Caco-2 (cell line): ENCODE measurements around the gene SYT7. TPM values are rescaled to one million over a fixed set of nuclear protein-coding genes. Genes with fewer than 3 reads are reported as not detected.

Source experiments
- BruUV-seq: library from RNA; stranded (reverse); fragments of 400-500 nt; replicated peaks from 2 replicates; lab custom pipeline; 2021; lab: Mats Ljungman, UMichigan
- CTCF ChIA-PET: fragments of 300-600 bp; sonication (Branson Sonifier 250); formaldehyde crosslinking; loops from one replicate; lab custom pipeline; 2022; ENCODE audit warnings: antibody characterized with exemption; lab: Charles Lee
- POLR2A ChIA-PET: fragments of 300-600 bp; sonication (Branson Sonifier 250); formaldehyde crosslinking; loops from one replicate; lab custom pipeline; 2022; ENCODE audit warnings: antibody characterized with exemption; lab: Charles Lee
- DNase-seq, 2 experiments: peaks; one replicate each; pipeline versions ENCODE4 v3.0.0 to v3.0.0-alpha.2; 2020 to 2022
- H3K27me3 ChIP-seq: replicated peaks from 2 replicates; pipeline ENCODE4 v1.6.0; 2011; ENCODE audit warnings: low read length; ENCODE audit not compliant: control insufficient read depth, insufficient read depth
- H3K36me3 ChIP-seq: 2 replicates; pipeline ENCODE4 v1.5.1; 2011; ENCODE audit warnings: low read length; ENCODE audit not compliant: control insufficient read depth, insufficient read depth
- H3K4me1 ChIP-seq: fragments of 250-450 bp; sonication (Bioruptor Pico); 2 replicates; pipeline ENCODE4 v1.5.1; 2020; ENCODE audit warnings: mild to moderate bottlenecking
- H3K4me3 ChIP-seq: 2 replicates; pipeline ENCODE4 v1.5.1; 2011; ENCODE audit warnings: low read depth, mild to moderate bottlenecking, control low read depth, low read length
- H3K9me3 ChIP-seq: fragments of 250-450 bp; sonication (Bioruptor Pico); 2 replicates; pipeline ENCODE4 v1.5.1; 2020; ENCODE audit warnings: mild to moderate bottlenecking, moderate library complexity
- H3K27ac Mint-ChIP-seq: one replicate; pipeline ENCODE4 v1.8.0; 2022; ENCODE audit warnings: mixed read lengths; ENCODE audit not compliant: unreplicated experiment
- H3K27me3 Mint-ChIP-seq: one replicate; pipeline ENCODE4 v1.8.0; 2022; ENCODE audit warnings: mixed read lengths; ENCODE audit not compliant: insufficient read depth, unreplicated experiment
- H3K36me3 Mint-ChIP-seq: one replicate; pipeline ENCODE4 v1.8.0; 2022; ENCODE audit warnings: mild to moderate bottlenecking, mixed read lengths; ENCODE audit not compliant: insufficient read depth, unreplicated experiment
- H3K4me1 Mint-ChIP-seq: one replicate; pipeline ENCODE4 v1.8.0; 2022; ENCODE audit warnings: low read depth, mixed read lengths; ENCODE audit not compliant: unreplicated experiment
- H3K4me3 Mint-ChIP-seq: one replicate; pipeline ENCODE4 v1.8.0; 2022; ENCODE audit warnings: mild to moderate bottlenecking, moderate library complexity, mixed read lengths; ENCODE audit not compliant: unreplicated experiment
- H3K9me3 Mint-ChIP-seq: one replicate; pipeline ENCODE4 v1.8.0; 2022; ENCODE audit warnings: mixed read lengths; ENCODE audit not compliant: unreplicated experiment
- intact Hi-C: fragments of 100-400 bp; cut with micrococcal nuclease; formaldehyde crosslinking; loops from one replicate; pipeline ENCODE4 v1.10.0; 2022; ENCODE audit not compliant: unreplicated experiment
- total RNA-seq: library from RNA; stranded (reverse); gene quantifications from 2 replicates; pipeline ENCODE4 v1.2.3, GENCODE V29; 2022
- TF ChIP-seq, protein P1 (sequence below), 2 experiments: fragments of 200-600 bp in 1 of 2; IDR thresholded peaks; 1 replicate in 1 of 2; 2 replicates in 1 of 2; pipeline versions ENCODE4 v1.5.1 to v1.8.0; 2011 to 2022; ENCODE audit warnings: antibody characterized with exemption in 1 of 2, control low read depth in 1 of 2, inconsistent platforms in 1 of 2, low read depth in 1 of 2, low read length in 1 of 2, mild to moderate bottlenecking in 1 of 2, moderate library complexity in 1 of 2; ENCODE audit not compliant: insufficient read depth in 1 of 2, severe bottlenecking in 1 of 2, unreplicated experiment in 1 of 2

The SYT7 gene
- total RNA-seq, 1 experiment from 2014 or later: 33.5 TPM

DNA sequence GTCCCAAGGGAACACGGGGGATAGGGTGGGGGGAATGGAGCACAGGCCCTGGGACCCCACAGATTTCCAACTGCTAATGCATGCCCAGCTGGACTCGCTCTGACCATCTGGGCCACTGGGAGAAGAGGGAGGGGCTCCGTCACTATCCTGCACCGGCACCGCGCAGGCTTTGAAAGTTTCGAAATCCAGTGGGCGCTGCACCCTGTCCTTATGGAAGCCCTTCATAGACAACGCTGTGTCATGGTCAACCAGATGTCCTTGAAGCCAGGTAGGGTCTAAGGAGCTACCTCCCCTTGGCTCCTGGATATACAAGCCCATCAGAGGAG, 42.3 kb downstream of the SYT7 start:
- intact Hi-C loops: no loop called here
- POLR2A ChIA-PET: no interaction called here
- CTCF ChIA-PET: interaction anchor here (0.6 kb wide), 1 partner anchor 39 kb away, joined by 3 read pairs; no protein-coding TSS in a partner anchor

DNA sequence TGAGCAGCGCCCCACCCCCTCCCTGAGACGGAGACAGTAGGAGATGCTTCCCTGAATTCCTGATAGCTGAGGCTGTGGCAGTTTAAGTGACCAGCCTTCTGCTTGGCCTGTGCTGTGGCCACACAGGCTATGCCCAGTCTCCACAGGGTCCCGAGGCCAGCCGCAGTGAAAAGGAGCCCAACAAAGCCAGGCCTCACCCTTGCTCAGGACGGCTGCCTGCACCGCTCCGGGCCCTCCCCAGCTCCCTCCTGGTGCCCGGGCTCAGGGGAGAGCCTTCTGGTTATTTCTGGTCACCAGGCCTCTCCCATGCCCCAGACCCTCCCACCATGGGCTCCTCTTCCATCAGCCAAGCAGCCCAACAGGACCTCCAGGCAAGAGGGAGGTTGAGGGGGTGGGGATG, 43.5 kb downstream of the SYT7 start:
- POLR2A ChIA-PET: no interaction called here
- Mint-ChIP-seq H3K27me3 (no peaks in the 10 kb centered on the region), H3K27ac (no peak overlapping the region)

More for the DNA sequence above, 42.3 kb downstream of the SYT7 start:
- TF ChIP-seq, protein P1, sequence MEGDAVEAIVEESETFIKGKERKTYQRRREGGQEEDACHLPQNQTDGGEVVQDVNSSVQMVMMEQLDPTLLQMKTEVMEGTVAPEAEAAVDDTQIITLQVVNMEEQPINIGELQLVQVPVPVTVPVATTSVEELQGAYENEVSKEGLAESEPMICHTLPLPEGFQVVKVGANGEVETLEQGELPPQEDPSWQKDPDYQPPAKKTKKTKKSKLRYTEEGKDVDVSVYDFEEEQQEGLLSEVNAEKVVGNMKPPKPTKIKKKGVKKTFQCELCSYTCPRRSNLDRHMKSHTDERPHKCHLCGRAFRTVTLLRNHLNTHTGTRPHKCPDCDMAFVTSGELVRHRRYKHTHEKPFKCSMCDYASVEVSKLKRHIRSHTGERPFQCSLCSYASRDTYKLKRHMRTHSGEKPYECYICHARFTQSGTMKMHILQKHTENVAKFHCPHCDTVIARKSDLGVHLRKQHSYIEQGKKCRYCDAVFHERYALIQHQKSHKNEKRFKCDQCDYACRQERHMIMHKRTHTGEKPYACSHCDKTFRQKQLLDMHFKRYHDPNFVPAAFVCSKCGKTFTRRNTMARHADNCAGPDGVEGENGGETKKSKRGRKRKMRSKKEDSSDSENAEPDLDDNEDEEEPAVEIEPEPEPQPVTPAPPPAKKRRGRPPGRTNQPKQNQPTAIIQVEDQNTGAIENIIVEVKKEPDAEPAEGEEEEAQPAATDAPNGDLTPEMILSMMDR (IDR thresholded peaks at IDR 0.05; ENCODE audit: insufficient read depth in 1 of 2, low read depth in 1 of 2, low read length in 1 of 2, severe bottlenecking in 1 of 2, unreplicated experiment in 1 of 2): no peak
- Mint-ChIP-seq H3K27ac (no peak overlapping the region), H3K4me1 (peaks cover 23% of the 10 kb centered on the region), H3K9me3 (no peaks in the 10 kb centered on the region), H3K27me3 (no peaks in the 10 kb centered on the region), H3K36me3 (peaks cover 4% of the 10 kb centered on the region), H3K4me3 (no peak overlapping the region)
- BruUV-seq: no TSS peak
- H3K4me1 ChIP-seq: peaks cover 22% of the 10 kb centered on the region
- no peak for DNase-seq
- H3K27me3 ChIP-seq: no peaks in the 10 kb centered on the region
- H3K4me3 ChIP-seq: no peak overlapping the region
- H3K9me3 ChIP-seq: no peaks in the 10 kb centered on the region
- H3K36me3 ChIP-seq: no peaks in the 10 kb centered on the region; the same call in 1 of the 2 replicates

DNA sequence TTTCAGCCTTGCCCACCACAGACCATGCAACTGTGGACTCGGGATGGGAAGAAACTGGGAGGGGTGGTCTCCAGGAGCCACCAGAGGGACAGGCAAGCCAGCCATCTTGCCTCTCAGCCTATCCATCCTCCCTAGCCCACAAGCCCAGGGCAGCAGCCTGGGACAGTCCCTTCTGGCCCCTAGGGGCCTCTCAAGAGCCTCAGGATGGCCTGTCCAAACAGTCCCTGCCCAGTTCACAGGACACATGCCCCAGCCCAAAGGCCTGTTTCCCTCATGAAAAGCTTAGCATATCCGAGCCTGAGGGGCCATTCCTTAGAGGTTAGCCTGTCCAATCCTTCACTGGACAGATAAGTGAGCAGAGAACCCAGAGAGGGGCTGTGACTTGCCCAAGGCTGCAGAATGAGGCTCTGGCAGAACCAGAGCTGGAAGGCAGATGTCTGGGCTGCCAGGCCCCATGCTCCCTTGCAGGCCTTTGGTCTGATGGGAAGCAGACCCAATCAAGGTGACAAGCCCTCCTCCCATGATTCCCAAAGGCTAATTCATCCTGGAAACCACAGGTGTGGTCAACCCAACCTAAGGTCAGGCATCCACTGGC, 44.1 kb downstream of the SYT7 start:
- Mint-ChIP-seq H3K4me3 (no peak overlapping the region), H3K27ac (no peak overlapping the region), H3K9me3 (no peaks in the 10 kb centered on the region), H3K27me3 (no peaks in the 10 kb centered on the region), H3K4me1 (peaks cover 28% of the 10 kb centered on the region), H3K36me3 (peaks cover 14% of the 10 kb centered on the region)
- H3K27me3 ChIP-seq: no peaks in the 10 kb centered on the region
- H3K4me3 ChIP-seq: no peak overlapping the region
- ChIA-PET POLR2A (no interaction called here), CTCF (interaction anchor here (1.0 to 1.4 kb wide), 2 partner anchors 9 to 27 kb away, joined by 3 to 4 read pairs; no protein-coding TSS in a partner anchor)
- TF ChIP-seq, protein P1 (IDR thresholded peaks at IDR 0.05; ENCODE audit: insufficient read depth in 1 of 2, low read depth in 1 of 2, low read length in 1 of 2, severe bottlenecking in 1 of 2, unreplicated experiment in 1 of 2): peak in 1 of 2 experiments; percentile 14
- BruUV-seq: no TSS peak
- no peaks in the 10 kb centered on the region for H3K36me3 ChIP-seq
- peaks cover 40% of the 10 kb centered on the region for H3K4me1 ChIP-seq
- H3K9me3 ChIP-seq: no peaks in the 10 kb centered on the region
- DNase-seq: peak in 1 of 2 experiments; percentile 57
- intact Hi-C loops: no loop called here

More for the DNA sequence above, 43.5 kb downstream of the SYT7 start:
- Mint-ChIP-seq H3K36me3 (peaks cover 14% of the 10 kb centered on the region), H3K9me3 (no peaks in the 10 kb centered on the region), H3K4me3 (no peak overlapping the region), H3K4me1 (peaks cover 28% of the 10 kb centered on the region)
- Histone ChIP-seq H3K27me3 (no peaks in the 10 kb centered on the region), H3K4me3 (no peak overlapping the region), H3K9me3 (no peaks in the 10 kb centered on the region), H3K36me3 (no peaks in the 10 kb centered on the region), H3K4me1 (peaks cover 34% of the 10 kb centered on the region)
- intact Hi-C loops: no loop called here
- CTCF ChIA-PET: interaction anchor here (1.0 to 1.4 kb wide), 2 partner anchors 8 to 28 kb away, joined by 3 to 4 read pairs; no protein-coding TSS in a partner anchor
- no TSS peak for BruUV-seq
- DNase-seq: no peak
- TF ChIP-seq, protein P1 (IDR thresholded peaks at IDR 0.05; ENCODE audit: insufficient read depth in 1 of 2, low read depth in 1 of 2, low read length in 1 of 2, severe bottlenecking in 1 of 2, unreplicated experiment in 1 of 2): no peak
